ENCODE results near the gene TRIP10. TPM values are rescaled to one million over a fixed set of nuclear protein-coding genes. Genes with fewer than 3 reads are reported as not detected.

TRIP10 gene, protein sequence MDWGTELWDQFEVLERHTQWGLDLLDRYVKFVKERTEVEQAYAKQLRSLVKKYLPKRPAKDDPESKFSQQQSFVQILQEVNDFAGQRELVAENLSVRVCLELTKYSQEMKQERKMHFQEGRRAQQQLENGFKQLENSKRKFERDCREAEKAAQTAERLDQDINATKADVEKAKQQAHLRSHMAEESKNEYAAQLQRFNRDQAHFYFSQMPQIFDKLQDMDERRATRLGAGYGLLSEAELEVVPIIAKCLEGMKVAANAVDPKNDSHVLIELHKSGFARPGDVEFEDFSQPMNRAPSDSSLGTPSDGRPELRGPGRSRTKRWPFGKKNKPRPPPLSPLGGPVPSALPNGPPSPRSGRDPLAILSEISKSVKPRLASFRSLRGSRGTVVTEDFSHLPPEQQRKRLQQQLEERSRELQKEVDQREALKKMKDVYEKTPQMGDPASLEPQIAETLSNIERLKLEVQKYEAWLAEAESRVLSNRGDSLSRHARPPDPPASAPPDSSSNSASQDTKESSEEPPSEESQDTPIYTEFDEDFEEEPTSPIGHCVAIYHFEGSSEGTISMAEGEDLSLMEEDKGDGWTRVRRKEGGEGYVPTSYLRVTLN
- total RNA-seq (2014; rRNA removed): 96.6 and 106 TPM in 2 replicates
- percentile 79 among the genes with signal in this experiment for Bru-seq, nascent RNA
- percentile 96 among the genes with signal in this experiment for BruChase-seq, experiment 1, labeled RNA remaining after a 6-hour chase
- BruChase-seq, experiment 2, labeled RNA remaining after a 2-hour chase: percentile 91 among the genes with signal in this experiment
- long read RNA-seq, transcript TRIP10-208 (14 exons, 1,920 nt): minor isoform, 6 of 288 reads
- long read RNA-seq, transcript TRIP10-202 (14 exons, 2,035 nt): major isoform, 201 of 288 reads
- long read RNA-seq, partial matches to known transcripts: 35 of 288 reads
- long read RNA-seq, other reads (novel, unspliced or antisense): 42 of 288 reads

- Histone ChIP-seq H3K79me2 (ENCODE audit: low read length) (peaks cover 50% of the 10 kb centered on the region), H3K27ac (ENCODE audit: low read length) (peak within 1 kb of the TSS; percentile 50), H3K4me3 (ENCODE audit: low read length) (peak within 1 kb of the TSS; percentile 86), H3K4me2 (ENCODE audit: low read length) (peak within 1 kb of the TSS; percentile 95), H3K36me3 (ENCODE audit: low read depth, low read length) (peaks cover 13% of the 10 kb centered on the region), H3K9me3 (ENCODE audit: low read length) (no peaks in the 10 kb centered on the region), H2AFZ (ENCODE audit: low read length) (peak within 1 kb of the TSS; percentile 96), H3K27me3 (ENCODE audit: low read length) (no peaks in the 10 kb centered on the region), H3K9me2 (replicated peaks; ENCODE audit: low read length) (no peaks in the 10 kb centered on the region), H4K20me1 (ENCODE audit: low read length) (no peaks in the 10 kb centered on the region), H3F3A (ENCODE audit: low read length, unreplicated experiment) (no peaks in the 10 kb centered on the region), H3K9ac (ENCODE audit: low read length) (peak within 1 kb of the TSS; percentile 79), H3K4me1 (ENCODE audit: insufficient read depth, low read length) (peaks cover 45% of the 10 kb centered on the region)
- ChIA-PET CTCF (interaction anchor here (0.6 to 2.3 kb wide), 3 partner anchors 124 to 602 kb away, joined by 3 to 40 read pairs (median 3); no protein-coding TSS in a partner anchor), POLR2A (ENCODE audit: unreplicated experiment) (no interaction called here)
- TF ChIP-seq, protein P1, sequence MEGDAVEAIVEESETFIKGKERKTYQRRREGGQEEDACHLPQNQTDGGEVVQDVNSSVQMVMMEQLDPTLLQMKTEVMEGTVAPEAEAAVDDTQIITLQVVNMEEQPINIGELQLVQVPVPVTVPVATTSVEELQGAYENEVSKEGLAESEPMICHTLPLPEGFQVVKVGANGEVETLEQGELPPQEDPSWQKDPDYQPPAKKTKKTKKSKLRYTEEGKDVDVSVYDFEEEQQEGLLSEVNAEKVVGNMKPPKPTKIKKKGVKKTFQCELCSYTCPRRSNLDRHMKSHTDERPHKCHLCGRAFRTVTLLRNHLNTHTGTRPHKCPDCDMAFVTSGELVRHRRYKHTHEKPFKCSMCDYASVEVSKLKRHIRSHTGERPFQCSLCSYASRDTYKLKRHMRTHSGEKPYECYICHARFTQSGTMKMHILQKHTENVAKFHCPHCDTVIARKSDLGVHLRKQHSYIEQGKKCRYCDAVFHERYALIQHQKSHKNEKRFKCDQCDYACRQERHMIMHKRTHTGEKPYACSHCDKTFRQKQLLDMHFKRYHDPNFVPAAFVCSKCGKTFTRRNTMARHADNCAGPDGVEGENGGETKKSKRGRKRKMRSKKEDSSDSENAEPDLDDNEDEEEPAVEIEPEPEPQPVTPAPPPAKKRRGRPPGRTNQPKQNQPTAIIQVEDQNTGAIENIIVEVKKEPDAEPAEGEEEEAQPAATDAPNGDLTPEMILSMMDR (conservative IDR thresholded peaks at IDR 0.05; ENCODE audit: low read depth, low read length): no peak
- TF ChIP-seq EZH2 (IDR thresholded peaks at IDR 0.05; ENCODE audit: low read length, unreplicated experiment) (no peak), EZH2phosphoT487 (IDR thresholded peaks at IDR 0.05; ENCODE audit: borderline replicate concordance, low read length) (no peak)
- intact Hi-C loops (cut with micrococcal nuclease): loop anchor here (5.0 kb wide), 1 partner anchor 127 kb away; no protein-coding TSS in a partner anchor
- DNase-seq (peak; percentile 87), ATAC-seq (peak; percentile 2)
- no TSS peak for BruUV-seq (replicated peaks)
These were observed at the start of gene TRIP10 for GRCh38 chr19:6739390-6739882. TSS of gene TRIP10 (plus strand) at chr19:6739680. CDS start at chr19:6739762, 82 bp downstream.

- no peak overlapping the region for H2AFZ ChIP-seq (ENCODE audit: low read length)
- no peaks in the 10 kb centered on the region for H3K27me3 ChIP-seq (ENCODE audit: low read length)
- ATAC-seq (no peak), DNase-seq (no peak)
- H3K27ac ChIP-seq (ENCODE audit: low read length): no peak overlapping the region
- no peaks in the 10 kb centered on the region for H4K20me1 ChIP-seq (ENCODE audit: low read length)
- H3K9me3 ChIP-seq (ENCODE audit: low read length): no peaks in the 10 kb centered on the region
- H3K79me2 ChIP-seq (ENCODE audit: low read length): no peaks in the 10 kb centered on the region
- no peak overlapping the region for H3K4me3 ChIP-seq (ENCODE audit: low read length)
- no peak overlapping the region for H3K9ac ChIP-seq (ENCODE audit: low read length)
- no TSS peak for BruUV-seq (replicated peaks)
- no peak overlapping the region for H3K4me2 ChIP-seq (ENCODE audit: low read length)
- H3K36me3 ChIP-seq (ENCODE audit: low read depth, low read length): no peaks in the 10 kb centered on the region
- no peaks in the 10 kb centered on the region for H3K9me2 ChIP-seq (replicated peaks; ENCODE audit: low read length)
- ChIA-PET POLR2A (ENCODE audit: unreplicated experiment) (no interaction called here), CTCF (no interaction called here)
- H3K4me1 ChIP-seq (ENCODE audit: insufficient read depth, low read length): no peaks in the 10 kb centered on the region
- intact Hi-C loops (cut with micrococcal nuclease): no loop called here
- no peaks in the 10 kb centered on the region for H3F3A ChIP-seq (ENCODE audit: low read length, unreplicated experiment)
- TF ChIP-seq, protein P1 (conservative IDR thresholded peaks at IDR 0.05; ENCODE audit: low read depth, low read length): no peak
- no peak for TF ChIP-seq EZH2phosphoT487 (IDR thresholded peaks at IDR 0.05; ENCODE audit: borderline replicate concordance, low read length)
- no peak for TF ChIP-seq EZH2 (IDR thresholded peaks at IDR 0.05; ENCODE audit: low read length, unreplicated experiment)
These were observed 49.2 kb upstream of the TRIP10 start for GRCh38 chr19:6690160-6690885.
